PC-3 (cell line): Measurements from ENCODE around the gene TMEM131L. TPM values are rescaled to one million over a fixed set of nuclear protein-coding genes. Genes with fewer than 3 reads are reported as not detected.
"Not testable (repeated sequence)": the region's sequence is repeated elsewhere in the genome, so short reads cannot be mapped to it uniquely, and the experiment has no call there.

Source experiments
- ATAC-seq: fragments of 200-7000 bp; cut with Tn5 transposase; 2 replicates; pipeline ENCODE4 v1.9.1; 2020; ENCODE audit warnings: mild to moderate bottlenecking, moderate library complexity
- BruUV-seq: library from RNA; stranded (reverse); fragments of 400-500 nt; replicated peaks from 2 replicates; lab custom pipeline; 2021; lab: Mats Ljungman, UMichigan
- CTCF ChIA-PET: fragments of 300-600 bp; sonication (Branson Sonifier 250); formaldehyde crosslinking; loops from one replicate; lab custom pipeline; 2022; ENCODE audit warnings: antibody characterized with exemption; lab: Charles Lee
- POLR2A ChIA-PET: fragments of 300-600 bp; sonication (Branson Sonifier 250); formaldehyde crosslinking; loops from one replicate; lab custom pipeline; 2022; ENCODE audit warnings: antibody characterized with exemption; ENCODE audit not compliant: unreplicated experiment; lab: Charles Lee
- DNase-seq: peaks from one replicate; pipeline ENCODE4 v3.0.0-alpha.2; 2015
- H2AFZ ChIP-seq: fragments of 300-600 bp; sonication (generic); 2 replicates; pipeline ENCODE4 v1.6.0; 2016; ENCODE audit warnings: antibody characterized with exemption, low read length
- H3F3A ChIP-seq: fragments of 300-600 bp; sonication (generic); one replicate; pipeline ENCODE4 v1.6.0; 2017; ENCODE audit warnings: antibody characterized with exemption, low read length, control low read depth, mild to moderate bottlenecking; ENCODE audit not compliant: unreplicated experiment
- H3K27ac ChIP-seq: fragments of 300-600 bp; sonication (generic); 2 replicates; pipeline ENCODE4 v1.5.1; 2016; ENCODE audit warnings: mild to moderate bottlenecking, low read length
- H3K27me3 ChIP-seq: fragments of 300-600 bp; sonication (generic); 2 replicates; pipeline ENCODE4 v1.6.1; 2016; ENCODE audit warnings: low read length, mixed read lengths
- H3K36me3 ChIP-seq: fragments of 300-600 bp; sonication (generic); 2 replicates; pipeline ENCODE4 v1.6.1; 2016; ENCODE audit warnings: low read depth, mixed run types, low read length, mixed read lengths
- H3K4me1 ChIP-seq: fragments of 300-600 bp; sonication (generic); 2 replicates; pipeline ENCODE4 v1.5.1; 2016; ENCODE audit warnings: low read length; ENCODE audit not compliant: insufficient read depth
- H3K4me2 ChIP-seq: fragments of 300-600 bp; sonication (generic); 2 replicates; pipeline ENCODE4 v1.6.0; 2016; ENCODE audit warnings: low read length
- H3K4me3 ChIP-seq: fragments of 300-600 bp; sonication (generic); 2 replicates; pipeline ENCODE4 v1.5.1; 2016; ENCODE audit warnings: mild to moderate bottlenecking, low read length, mixed read lengths
- H3K79me2 ChIP-seq: fragments of 300-600 bp; sonication (generic); 2 replicates; pipeline ENCODE4 v1.6.1; 2017; ENCODE audit warnings: low read length, mixed read lengths
- H3K9ac ChIP-seq: fragments of 300-600 bp; sonication (generic); 2 replicates; pipeline ENCODE4 v1.6.0; 2016; ENCODE audit warnings: mild to moderate bottlenecking, low read length
- H3K9me2 ChIP-seq: fragments of 300-600 bp; sonication (generic); replicated peaks from 2 replicates; pipeline ENCODE4 v1.6.1; 2016; ENCODE audit warnings: mixed run types, low read length, mixed read lengths
- H3K9me3 ChIP-seq: fragments of 300-600 bp; sonication (generic); 2 replicates; pipeline ENCODE4 v1.6.1; 2016; ENCODE audit warnings: low read length, mixed read lengths
- H4K20me1 ChIP-seq: fragments of 300-600 bp; sonication (generic); 2 replicates; pipeline ENCODE4 v1.6.1; 2016; ENCODE audit warnings: low read length, mixed read lengths
- CTCF ChIP-seq: fragments of 300-600 bp; sonication (generic); conservative IDR thresholded peaks from 2 replicates; pipeline ENCODE4 v1.5.1; 2017; ENCODE audit warnings: antibody characterized with exemption, low read depth, mild to moderate bottlenecking, low read length
- EZH2 ChIP-seq: fragments of 300-600 bp; sonication (generic); IDR thresholded peaks from one replicate; pipeline ENCODE4 v1.6.1; 2017; ENCODE audit warnings: antibody characterized with exemption, mild to moderate bottlenecking, low read length; ENCODE audit not compliant: unreplicated experiment
- EZH2phosphoT487 ChIP-seq: fragments of 300-600 bp; sonication (generic); IDR thresholded peaks from 2 replicates; pipeline ENCODE4 v1.6.1; 2018; ENCODE audit warnings: mild to moderate bottlenecking, antibody characterized with exemption, low read length, borderline replicate concordance
- intact Hi-C: fragments of 100-400 bp; cut with micrococcal nuclease; formaldehyde crosslinking; loops from 2 replicates; pipeline ENCODE4 v1.9.0; 2023
- total RNA-seq: library from RNA; depleted of rRNA; stranded (reverse); fragments of >200 nt; gene quantifications from 2 replicates; pipeline ENCODE4 v1.2.3, GENCODE V29; 2014

Gene TMEM131L
- total RNA-seq, 1 experiment from 2014 or later: 7.7 TPM

GRCh38 chr4:153546280-153546679 lies 80.1 kb downstream of the TMEM131L start:
- POLR2A ChIA-PET: no interaction called here
- ATAC-seq: no peak
- CTCF ChIA-PET: no interaction called here

GRCh38 chr4:153547520-153547919 lies 81.4 kb downstream of the TMEM131L start:
- H3K27ac ChIP-seq: no peak overlapping the region
- TF ChIP-seq CTCF (no peak), EZH2 (no peak), EZH2phosphoT487 (no peak)
- no peaks in the 10 kb centered on the region for H3K36me3 ChIP-seq
- ChIA-PET CTCF (no interaction called here), POLR2A (no interaction called here)
- no peaks in the 10 kb centered on the region for H3K9me2 ChIP-seq
- no peak overlapping the region for H3K4me3 ChIP-seq
- no peaks in the 10 kb centered on the region for H3K27me3 ChIP-seq
- no peak overlapping the region for H3K9ac ChIP-seq
- no peaks in the 10 kb centered on the region for H3F3A ChIP-seq
- H3K4me2 ChIP-seq: no peak overlapping the region
- intact Hi-C loops: no loop called here
- no peaks in the 10 kb centered on the region for H3K4me1 ChIP-seq
- H4K20me1 ChIP-seq: no peaks in the 10 kb centered on the region
- no peaks in the 10 kb centered on the region for H3K79me2 ChIP-seq
- H2AFZ ChIP-seq: no peak overlapping the region
- ATAC-seq (no peak), DNase-seq (no peak)
- H3K9me3 ChIP-seq: no peaks in the 10 kb centered on the region
- no TSS peak for BruUV-seq

More at GRCh38 chr4:153546280-153546679, 80.1 kb downstream of the TMEM131L start:
- H3K9ac ChIP-seq: no peak overlapping the region
- TF ChIP-seq EZH2phosphoT487 (no peak), EZH2 (no peak), CTCF (no peak)
- H3K9me2 ChIP-seq: no peaks in the 10 kb centered on the region
- no peaks in the 10 kb centered on the region for H4K20me1 ChIP-seq
- no peaks in the 10 kb centered on the region for H3K36me3 ChIP-seq
- no TSS peak for BruUV-seq
- no peaks in the 10 kb centered on the region for H3K9me3 ChIP-seq
- no peak overlapping the region for H3K4me3 ChIP-seq
- no peak overlapping the region for H3K4me2 ChIP-seq
- H3F3A ChIP-seq: no peaks in the 10 kb centered on the region
- DNase-seq: no peak
- no peak overlapping the region for H3K27ac ChIP-seq
- H2AFZ ChIP-seq: no peak overlapping the region
- intact Hi-C loops: no loop called here
- no peaks in the 10 kb centered on the region for H3K79me2 ChIP-seq
- no peaks in the 10 kb centered on the region for H3K27me3 ChIP-seq
- no peaks in the 10 kb centered on the region; the same call in 1 of the 2 replicates for H3K4me1 ChIP-seq

GRCh38 chr4:153548907-153549306 lies 82.7 kb downstream of the TMEM131L start:
- ATAC-seq, H3K79me2 ChIP-seq, CTCF ChIA-PET, intact Hi-C loops, H3K4me1 ChIP-seq, H3K9me3 ChIP-seq, BruUV-seq, H3K9ac ChIP-seq, H3K9me2 ChIP-seq, H2AFZ ChIP-seq, POLR2A ChIA-PET, H3K36me3 ChIP-seq, H3K27me3 ChIP-seq, H3F3A ChIP-seq, DNase-seq, H3K27ac ChIP-seq, H3K4me3 ChIP-seq, H4K20me1 ChIP-seq, H3K4me2 ChIP-seq: not testable (repeated sequence)
